Thyroid gland (tissue), 4 donors: ENCODE data around the gene CEP170. TPM values are rescaled to one million over a fixed set of nuclear protein-coding genes. Genes with fewer than 3 reads are reported as not detected.
A peak's percentile ranks its signal among the peaks of the same experiment; 100 is the strongest.

Experiments used
- DNase-seq, 2 donors: peaks; one replicate each; pipeline ENCODE4 v3.0.0-alpha.2; 2019
- H3K27ac ChIP-seq, 3 donors: fragments of 200-600 bp; sonication (generic); 1 replicate in 2 of 3; 2 replicates in 1 of 3; pipeline ENCODE4 v1.5.1; 2016 to 2019; ENCODE audit warnings: mild to moderate bottlenecking in 1 of 3, moderate library complexity in 1 of 3
- H3K27me3 ChIP-seq: fragments of 200-600 bp; sonication (generic); one replicate; pipeline ENCODE4 v1.5.1; 2019
- H3K36me3 ChIP-seq, 2 donors: fragments of 200-600 bp; sonication (generic); one replicate each; pipeline ENCODE4 v1.5.1; 2016 to 2019
- H3K4me1 ChIP-seq, 2 donors: fragments of 200-600 bp; sonication (generic); one replicate each; pipeline ENCODE4 v1.5.1; 2017 to 2019
- H3K4me3 ChIP-seq, 3 donors: fragments of 200-600 bp; sonication (generic); replicated peaks in 1 of 3; 1 replicate in 2 of 3; 2 replicates in 1 of 3; pipeline ENCODE4 v1.5.1; 2016; ENCODE audit warnings: mild to moderate bottlenecking in 1 of 3
- H3K9me3 ChIP-seq: fragments of 200-600 bp; sonication (generic); one replicate; pipeline ENCODE4 v1.5.1; 2017
- POLR2A ChIP-seq, 2 donors: fragments of 450-650 bp; IDR thresholded peaks; one replicate each; pipeline ENCODE4 v1.6.1; 2017; ENCODE audit warnings: antibody characterized with exemption in 2 of 2, mild to moderate bottlenecking in 2 of 2, moderate library complexity in 1 of 2
- WGBS, 2 donors: methylation state at CpG; one replicate each; pipeline ENCODE4 v1.1.5; 2017; 5-methylcytosine and 5-hydroxymethylcytosine counted together
- intact Hi-C: fragments of 100-400 bp; cut with DNase I; formaldehyde crosslinking; loops from one replicate; pipeline ENCODE4 v1.15.1; 2023
- total RNA-seq, 4 donors: library from RNA; depleted of rRNA; stranded (reverse); fragments of >200 nt; gene quantifications; one replicate each; pipeline ENCODE4 v1.2.3, GENCODE V29; 2016
- TF ChIP-seq, protein P1 (sequence below), 6 experiments: fragments of 200-600 bp in 3 of 6; fragments of 450-650 bp in 3 of 6; sonication (generic) in 3 of 6; IDR thresholded peaks; one replicate each; pipeline ENCODE4 v1.5.1; 2016 to 2019; ENCODE audit warnings: antibody characterized with exemption in 6 of 6, mild to moderate bottlenecking in 2 of 6, inconsistent platforms in 1 of 6, moderate library complexity in 1 of 6

CEP170 gene
- total RNA-seq, 4 donors from 2014 or later = 62.8 to 93.8 (median 75.3) TPM

- TF ChIP-seq, protein P1, sequence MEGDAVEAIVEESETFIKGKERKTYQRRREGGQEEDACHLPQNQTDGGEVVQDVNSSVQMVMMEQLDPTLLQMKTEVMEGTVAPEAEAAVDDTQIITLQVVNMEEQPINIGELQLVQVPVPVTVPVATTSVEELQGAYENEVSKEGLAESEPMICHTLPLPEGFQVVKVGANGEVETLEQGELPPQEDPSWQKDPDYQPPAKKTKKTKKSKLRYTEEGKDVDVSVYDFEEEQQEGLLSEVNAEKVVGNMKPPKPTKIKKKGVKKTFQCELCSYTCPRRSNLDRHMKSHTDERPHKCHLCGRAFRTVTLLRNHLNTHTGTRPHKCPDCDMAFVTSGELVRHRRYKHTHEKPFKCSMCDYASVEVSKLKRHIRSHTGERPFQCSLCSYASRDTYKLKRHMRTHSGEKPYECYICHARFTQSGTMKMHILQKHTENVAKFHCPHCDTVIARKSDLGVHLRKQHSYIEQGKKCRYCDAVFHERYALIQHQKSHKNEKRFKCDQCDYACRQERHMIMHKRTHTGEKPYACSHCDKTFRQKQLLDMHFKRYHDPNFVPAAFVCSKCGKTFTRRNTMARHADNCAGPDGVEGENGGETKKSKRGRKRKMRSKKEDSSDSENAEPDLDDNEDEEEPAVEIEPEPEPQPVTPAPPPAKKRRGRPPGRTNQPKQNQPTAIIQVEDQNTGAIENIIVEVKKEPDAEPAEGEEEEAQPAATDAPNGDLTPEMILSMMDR (IDR thresholded peaks at IDR 0.05) = no peak
- TF ChIP-seq POLR2A (IDR thresholded peaks at IDR 0.05) = no peak
- no peaks in the 10 kb centered on the region for H3K27me3 ChIP-seq
- peaks cover 2 to 29% of the 10 kb centered on the region in 2 donors for H3K4me1 ChIP-seq
- 72 to 74% methylated on average over 13 of the region's 13 CpGs for WGBS, 2 donors
- intact Hi-C loops = no loop called here
- no peaks in the 10 kb centered on the region for H3K9me3 ChIP-seq
- H3K4me3 ChIP-seq = no peak overlapping the region
- peak overlapping the region in 1 of 3 donors; percentile 12 for H3K27ac ChIP-seq
- peaks cover 0 to under 1% of the 10 kb centered on the region in 2 donors for H3K36me3 ChIP-seq
- DNase-seq = peak in 1 of 2 donors; percentile 21
Measured at GRCh38 chr1:243268751-243269460, 13.8 kb upstream of the CEP170 start.

DNA sequence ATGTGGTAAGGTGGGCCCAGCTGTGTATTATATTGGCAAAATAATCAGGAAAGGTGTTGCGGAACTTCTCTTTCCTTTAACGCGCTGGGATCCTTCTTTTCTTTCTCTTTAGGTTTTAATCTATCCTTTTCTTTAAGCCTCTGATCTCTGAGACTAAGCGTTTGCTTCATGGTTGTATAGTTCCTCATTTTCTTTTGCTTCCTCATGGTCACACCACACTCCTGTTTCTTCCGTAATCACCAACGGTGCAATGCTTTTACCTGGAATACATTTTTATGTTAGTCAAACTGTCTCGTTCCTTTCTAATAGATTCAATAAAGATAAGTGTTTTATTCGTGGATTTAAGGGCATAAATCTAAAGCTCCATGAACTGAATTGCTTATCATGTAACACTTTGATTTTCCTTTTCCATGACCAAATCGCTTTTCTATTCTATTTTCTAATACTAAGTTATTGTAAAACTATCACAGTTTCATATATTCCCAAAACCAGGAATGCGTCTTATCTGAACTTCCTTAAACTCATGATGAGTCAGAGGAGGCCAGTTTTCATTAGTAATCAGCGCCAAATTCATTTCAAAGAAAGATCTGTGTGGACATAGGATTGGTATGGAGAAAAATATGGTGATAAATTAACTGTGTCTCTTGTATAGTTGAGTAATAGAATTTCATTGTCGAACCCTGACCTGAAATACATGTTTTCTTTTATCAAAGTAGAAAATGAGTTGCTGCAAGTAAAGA, 13.0 kb upstream of the CEP170 start:
- H3K27ac ChIP-seq = peak overlapping the region in 1 of 3 donors; percentile 12
- no peak for DNase-seq
- no peak for TF ChIP-seq POLR2A (IDR thresholded peaks at IDR 0.05)
- TF ChIP-seq, protein P1 (IDR thresholded peaks at IDR 0.05) = no peak
- intact Hi-C loops = no loop called here
- peaks cover 2 to 32% of the 10 kb centered on the region in 2 donors for H3K4me1 ChIP-seq
- H3K27me3 ChIP-seq = no peaks in the 10 kb centered on the region
- H3K9me3 ChIP-seq = no peaks in the 10 kb centered on the region
- no peaks in the 10 kb centered on the region for H3K36me3 ChIP-seq
- H3K4me3 ChIP-seq = no peak overlapping the region
- 83 to 85% methylated on average over 12 of the region's 12 CpGs for WGBS, 2 donors

DNA sequence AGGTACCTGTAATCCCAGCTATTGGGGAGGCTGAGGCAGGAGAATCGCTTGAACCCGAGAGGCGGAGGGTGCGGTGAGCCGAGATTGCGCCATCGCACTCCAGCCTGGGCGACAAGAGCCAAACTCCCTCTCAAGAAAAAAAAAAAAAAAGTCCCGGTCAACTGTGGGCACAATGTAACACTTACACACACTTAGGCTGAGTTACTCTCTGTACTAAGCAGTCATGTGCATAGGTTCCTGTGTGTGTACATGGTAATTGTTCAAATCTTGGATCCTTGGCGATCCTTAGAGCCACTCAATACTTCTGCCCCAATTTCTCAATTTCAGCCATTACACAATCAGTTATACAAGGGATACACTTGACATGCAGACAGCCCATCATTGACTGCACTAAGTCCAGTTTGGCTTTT, 12.4 kb upstream of the CEP170 start:
- H3K27me3 ChIP-seq = no peaks in the 10 kb centered on the region
- H3K9me3 ChIP-seq = no peaks in the 10 kb centered on the region
- 76 to 87% methylated on average over 10 of the region's 10 CpGs for WGBS, 2 donors
- TF ChIP-seq, protein P1 (IDR thresholded peaks at IDR 0.05) = no peak
- TF ChIP-seq POLR2A (IDR thresholded peaks at IDR 0.05) = no peak
- no peak overlapping the region for H3K4me3 ChIP-seq
- intact Hi-C loops = no loop called here
- DNase-seq = no peak
- no peak overlapping the region for H3K27ac ChIP-seq
- no peaks in the 10 kb centered on the region for H3K36me3 ChIP-seq
- H3K4me1 ChIP-seq = peaks cover 2 to 32% of the 10 kb centered on the region in 2 donors

DNA sequence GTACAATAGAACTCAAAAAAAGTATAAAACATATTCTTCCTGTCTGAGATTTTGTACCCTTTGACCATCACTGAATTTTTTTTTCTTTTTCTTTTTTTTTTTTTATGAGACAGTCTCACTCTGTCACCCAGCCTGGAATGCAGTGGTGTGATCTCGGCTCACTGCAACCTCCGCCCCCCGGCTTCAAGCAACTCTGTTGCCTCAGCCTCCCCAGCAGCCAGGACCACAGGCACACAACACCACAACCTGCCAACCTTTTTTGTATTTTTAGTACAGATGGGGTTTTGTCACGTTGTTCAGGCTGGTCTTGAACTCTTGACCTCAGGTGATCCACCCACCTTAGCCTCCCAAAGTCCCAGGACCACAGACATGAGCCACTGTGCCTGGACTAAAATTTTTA, 11.2 kb upstream of the CEP170 start:
- intact Hi-C loops = no loop called here
- 95 to 98% methylated on average over 4 of the region's 4 CpGs for WGBS, 2 donors
- no peak for DNase-seq
- Histone ChIP-seq H3K4me3 (no peak overlapping the region), H3K36me3 (no peaks in the 10 kb centered on the region), H3K27ac (no peak overlapping the region), H3K4me1 (peaks cover 2 to 27% of the 10 kb centered on the region in 2 donors), H3K9me3 (no peaks in the 10 kb centered on the region), H3K27me3 (no peaks in the 10 kb centered on the region)
- TF ChIP-seq, protein P1 (IDR thresholded peaks at IDR 0.05) = no peak
- no peak for TF ChIP-seq POLR2A (IDR thresholded peaks at IDR 0.05)

DNA sequence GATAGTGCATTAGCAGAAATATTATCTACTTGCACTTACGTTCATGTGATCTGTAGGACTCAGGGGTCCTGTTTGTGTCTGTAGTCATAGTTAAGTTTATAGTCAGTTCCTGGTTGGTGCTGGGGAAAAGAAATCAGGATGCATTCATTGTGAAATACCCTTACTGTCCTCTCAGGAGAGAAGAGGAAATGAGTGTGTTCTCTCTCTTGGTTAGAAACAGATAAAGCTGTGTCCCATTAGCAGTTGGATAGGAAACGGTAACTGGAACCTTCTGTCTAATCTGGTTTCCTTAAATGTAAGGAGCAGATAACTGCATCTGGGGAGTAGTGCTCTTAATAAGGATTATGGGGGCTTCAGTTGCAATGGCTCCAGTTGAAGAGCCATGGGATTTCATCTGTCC, 9.6 kb upstream of the CEP170 start:
- H3K27ac ChIP-seq = peak overlapping the region in 2 of 3 donors; percentile 8 to 24
- no peak overlapping the region for H3K4me3 ChIP-seq
- TF ChIP-seq POLR2A (IDR thresholded peaks at IDR 0.05) = no peak
- TF ChIP-seq, protein P1 (IDR thresholded peaks at IDR 0.05) = no peak
- DNase-seq = no peak
- H3K27me3 ChIP-seq = no peaks in the 10 kb centered on the region
- peaks cover 0 to 40% of the 10 kb centered on the region in 2 donors for H3K4me1 ChIP-seq
- intact Hi-C loops = no loop called here
- no peaks in the 10 kb centered on the region for H3K9me3 ChIP-seq
- 70 to 72% methylated on average over 2 of the region's 2 CpGs for WGBS, 2 donors
- no peaks in the 10 kb centered on the region for H3K36me3 ChIP-seq
